Endodermal cell (in vitro differentiated cells): Measurements from ENCODE around the gene PADI1. TPM values are rescaled to one million over a fixed set of nuclear protein-coding genes. Genes with fewer than 3 reads are reported as not detected.

Source experiments
- DNase-seq: peaks from one replicate; pipeline ENCODE4 v3.0.0-alpha.2; 2017
- H3K27ac ChIP-seq: 2 replicates; pipeline ENCODE4 v1.5.1; 2013; ENCODE audit warnings: mild to moderate bottlenecking, low read depth, low read length, moderate library complexity
- H3K27me3 ChIP-seq: 2 replicates; pipeline ENCODE4 v1.6.1; 2013; ENCODE audit warnings: mild to moderate bottlenecking, low read length, moderate library complexity; ENCODE audit not compliant: insufficient read depth, control insufficient read depth, poor library complexity, severe bottlenecking
- H3K36me3 ChIP-seq: 2 replicates; pipeline ENCODE4 v1.7.0; 2013; ENCODE audit warnings: mild to moderate bottlenecking, low read length, moderate library complexity; ENCODE audit not compliant: control insufficient read depth, insufficient read depth
- H3K4me1 ChIP-seq: one replicate; pipeline ENCODE4 v1.7.0; 2013; ENCODE audit warnings: low read length; ENCODE audit not compliant: control insufficient read depth, insufficient read depth
- H3K4me3 ChIP-seq: 2 replicates; pipeline ENCODE4 v1.5.1; 2013; ENCODE audit warnings: mild to moderate bottlenecking, low read length, moderate library complexity
- H3K9ac ChIP-seq: 2 replicates; pipeline ENCODE4 v1.6.1; 2013; ENCODE audit warnings: mild to moderate bottlenecking, low read length, moderate library complexity; ENCODE audit not compliant: poor library complexity, severe bottlenecking; ENCODE audit errors: extremely low read depth
- H3K9me3 ChIP-seq: 2 replicates; pipeline ENCODE4 v1.6.1; 2013; ENCODE audit warnings: mild to moderate bottlenecking, low read length, moderate library complexity; ENCODE audit not compliant: control insufficient read depth
- H3K27ac Mint-ChIP-seq: 2 replicates; pipeline ENCODE4 v1.8.0; 2020; ENCODE audit warnings: mixed read lengths
- H3K27me3 Mint-ChIP-seq: 2 replicates; pipeline ENCODE4 v1.8.0; 2021; ENCODE audit warnings: mild to moderate bottlenecking, mixed read lengths; ENCODE audit not compliant: insufficient read depth
- H3K36me3 Mint-ChIP-seq: 2 replicates; pipeline ENCODE4 v1.8.0; 2020; ENCODE audit warnings: low read depth, mixed read lengths
- H3K4me1 Mint-ChIP-seq: 2 replicates; pipeline ENCODE4 v1.8.0; 2020; ENCODE audit warnings: mixed read lengths
- H3K4me3 Mint-ChIP-seq: 2 replicates; pipeline ENCODE4 v1.8.0; 2020; ENCODE audit warnings: mild to moderate bottlenecking, moderate library complexity, mixed read lengths
- H3K9me3 Mint-ChIP-seq: 2 replicates; pipeline ENCODE4 v1.8.0; 2020; ENCODE audit warnings: mild to moderate bottlenecking, mixed read lengths
- WGBS, 2 experiments: methylation state at CpG; one replicate each; pipeline versions ENCODE4 v1.1.5 to v1.1.7; 2013; ENCODE audit warnings: missing lambda C conversion rate in 2 of 2, mixed read lengths in 1 of 2; ENCODE audit not compliant: insufficient coverage in 1 of 2, insufficient read length in 1 of 2; 5-methylcytosine and 5-hydroxymethylcytosine counted together
- total RNA-seq, 2 donors: library from RNA; stranded (reverse); fragmentation: NEBNext Ultra II Directional in 1 of 2; extraction: Animal tissue kit (Norgen Biotek cat#: 25700) in 1 of 2; gene quantifications; 2 replicates in 1 of 2; 3 replicates in 1 of 2; pipeline ENCODE4 v1.2.1, GENCODE V29; 2021
- TF ChIP-seq, protein P1 (sequence below): fragments of 200-600 bp; sonication (generic); conservative IDR thresholded peaks from 2 replicates; pipeline ENCODE4 v1.5.0; 2021; ENCODE audit warnings: antibody characterized with exemption, mild to moderate bottlenecking

PADI1 gene
- total RNA-seq, 2 donors from 2014 or later: 0.13 TPM; not detected in 1

DNA sequence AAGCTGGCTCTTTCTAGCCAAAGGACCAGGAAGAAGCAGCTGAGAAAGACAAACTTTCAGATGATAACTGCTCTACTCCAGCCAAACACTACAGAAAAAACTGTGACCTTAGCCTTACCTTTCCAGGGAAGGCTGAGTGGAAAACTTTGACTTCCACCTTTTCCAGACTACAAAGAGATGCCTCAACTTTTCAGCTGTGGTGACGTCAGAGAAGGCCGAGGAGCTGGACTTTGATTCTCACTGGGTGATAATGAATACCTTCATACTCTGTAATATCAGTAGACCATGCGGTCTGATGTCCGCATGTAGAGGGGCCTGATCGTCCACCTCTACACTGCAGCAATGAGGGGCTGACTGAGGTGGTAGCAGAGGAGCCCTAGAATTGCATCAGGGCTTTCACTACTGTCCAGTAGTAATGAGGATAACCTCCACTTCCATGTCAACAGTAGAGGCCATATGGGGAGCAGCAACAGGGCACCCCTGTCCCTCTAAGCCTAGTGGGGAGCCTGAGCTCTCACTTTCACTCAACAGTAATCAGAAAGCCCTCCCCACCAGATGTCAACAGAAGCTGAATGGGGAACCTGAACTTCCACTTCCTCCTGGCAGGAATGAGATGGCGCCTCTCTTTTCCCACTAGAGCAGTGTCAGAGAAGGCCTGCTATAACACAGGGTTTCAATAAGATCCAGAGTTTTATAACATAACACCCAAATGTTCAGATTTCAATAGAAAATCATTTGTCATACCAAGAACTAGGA is 28.4 kb upstream of the PADI1 start:
- H3K36me3 Mint-ChIP-seq: no peaks in the 10 kb centered on the region
- Histone ChIP-seq H3K27ac (no peak overlapping the region), H3K9ac (no peak overlapping the region), H3K27me3 (no peaks in the 10 kb centered on the region), H3K9me3 (peaks cover 12% of the 10 kb centered on the region), H3K36me3 (no peaks in the 10 kb centered on the region), H3K4me1 (no peaks in the 10 kb centered on the region), H3K4me3 (no peak overlapping the region)
- H3K4me1 Mint-ChIP-seq: no peaks in the 10 kb centered on the region
- TF ChIP-seq, protein P1, sequence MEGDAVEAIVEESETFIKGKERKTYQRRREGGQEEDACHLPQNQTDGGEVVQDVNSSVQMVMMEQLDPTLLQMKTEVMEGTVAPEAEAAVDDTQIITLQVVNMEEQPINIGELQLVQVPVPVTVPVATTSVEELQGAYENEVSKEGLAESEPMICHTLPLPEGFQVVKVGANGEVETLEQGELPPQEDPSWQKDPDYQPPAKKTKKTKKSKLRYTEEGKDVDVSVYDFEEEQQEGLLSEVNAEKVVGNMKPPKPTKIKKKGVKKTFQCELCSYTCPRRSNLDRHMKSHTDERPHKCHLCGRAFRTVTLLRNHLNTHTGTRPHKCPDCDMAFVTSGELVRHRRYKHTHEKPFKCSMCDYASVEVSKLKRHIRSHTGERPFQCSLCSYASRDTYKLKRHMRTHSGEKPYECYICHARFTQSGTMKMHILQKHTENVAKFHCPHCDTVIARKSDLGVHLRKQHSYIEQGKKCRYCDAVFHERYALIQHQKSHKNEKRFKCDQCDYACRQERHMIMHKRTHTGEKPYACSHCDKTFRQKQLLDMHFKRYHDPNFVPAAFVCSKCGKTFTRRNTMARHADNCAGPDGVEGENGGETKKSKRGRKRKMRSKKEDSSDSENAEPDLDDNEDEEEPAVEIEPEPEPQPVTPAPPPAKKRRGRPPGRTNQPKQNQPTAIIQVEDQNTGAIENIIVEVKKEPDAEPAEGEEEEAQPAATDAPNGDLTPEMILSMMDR: no peak
- H3K27ac Mint-ChIP-seq: no peak overlapping the region
- H3K9me3 Mint-ChIP-seq: peaks cover 8% of the 10 kb centered on the region
- H3K27me3 Mint-ChIP-seq: peaks cover 12% of the 10 kb centered on the region
- H3K4me3 Mint-ChIP-seq: no peak overlapping the region
- WGBS, 2 experiments: 72 to 77% methylated on average over 4 to 6 of the region's 6 CpGs
- DNase-seq: peak; percentile 1

DNA sequence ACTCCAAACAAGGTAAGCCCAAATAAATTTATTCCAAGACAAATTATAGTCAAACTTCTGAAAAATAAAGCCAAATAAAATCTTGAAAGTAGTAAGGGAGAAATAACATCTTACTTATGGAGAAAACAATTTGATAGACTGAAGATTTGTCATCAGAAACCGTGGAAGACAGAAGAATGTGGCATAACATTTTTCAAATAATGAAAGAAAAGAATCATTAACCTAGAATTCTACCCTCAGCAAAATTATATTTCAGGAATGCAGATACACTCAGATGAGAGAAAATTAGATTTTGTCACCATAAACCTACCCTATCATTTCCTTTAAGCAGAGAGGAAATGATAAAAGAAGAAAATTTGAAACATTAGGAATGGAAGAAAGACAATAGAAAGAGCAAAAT is 27.3 kb upstream of the PADI1 start:
- H3K27ac Mint-ChIP-seq: no peak overlapping the region
- H3K9me3 Mint-ChIP-seq: peaks cover 8% of the 10 kb centered on the region
- WGBS, 2 experiments: 79% methylated on average over 1 of the region's 1 CpG; no CpG with 5 or more reads in 1 of the 2 experiments
- DNase-seq: no peak
- Histone ChIP-seq H3K9ac (no peak overlapping the region), H3K36me3 (no peaks in the 10 kb centered on the region), H3K4me1 (no peaks in the 10 kb centered on the region), H3K27ac (no peak overlapping the region), H3K9me3 (peaks cover 12% of the 10 kb centered on the region), H3K4me3 (no peak overlapping the region), H3K27me3 (no peaks in the 10 kb centered on the region)
- peaks cover 12% of the 10 kb centered on the region for H3K27me3 Mint-ChIP-seq
- TF ChIP-seq, protein P1: no peak
- no peaks in the 10 kb centered on the region for H3K36me3 Mint-ChIP-seq
- H3K4me3 Mint-ChIP-seq: no peak overlapping the region
- H3K4me1 Mint-ChIP-seq: no peaks in the 10 kb centered on the region

DNA sequence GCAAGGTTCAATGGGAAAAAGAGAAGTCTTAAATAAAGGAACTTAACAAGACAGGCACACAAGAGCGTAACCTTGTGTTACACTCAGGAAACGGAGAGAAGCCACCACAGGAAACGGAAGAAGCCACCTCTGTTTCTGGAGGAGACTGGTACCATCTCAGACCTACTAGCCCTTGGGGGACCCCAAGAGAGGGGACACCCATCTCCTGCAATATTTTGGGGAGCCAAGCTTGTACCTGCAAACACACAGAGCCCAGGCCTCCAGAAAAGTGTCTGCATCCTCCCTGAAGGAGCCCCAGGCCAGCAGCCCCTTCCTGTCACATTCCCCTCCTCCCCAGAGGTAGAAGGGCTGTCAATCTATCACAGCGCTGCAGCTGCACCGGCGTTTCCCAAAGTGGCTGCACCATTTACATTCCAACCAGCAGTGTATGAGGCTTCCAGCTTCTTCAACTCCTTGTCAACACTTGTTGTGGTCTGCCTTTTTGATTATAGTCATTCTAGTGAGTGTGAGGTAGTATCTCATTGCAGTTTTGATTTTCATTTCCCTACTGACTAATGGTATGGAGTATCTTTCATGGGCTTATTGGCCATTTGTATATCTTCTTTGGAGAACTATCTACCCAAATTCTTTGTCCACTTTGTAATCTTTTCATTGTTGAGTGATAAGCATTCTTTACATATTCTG is 23.0 kb upstream of the PADI1 start:
- DNase-seq: peak; percentile 59
- Histone ChIP-seq H3K9me3 (no peaks in the 10 kb centered on the region), H3K36me3 (no peaks in the 10 kb centered on the region), H3K27ac (no peak overlapping the region), H3K4me1 (no peaks in the 10 kb centered on the region), H3K27me3 (no peaks in the 10 kb centered on the region), H3K4me3 (no peak overlapping the region), H3K9ac (no peak overlapping the region)
- Mint-ChIP-seq H3K27ac (no peak overlapping the region), H3K4me1 (no peaks in the 10 kb centered on the region), H3K9me3 (no peaks in the 10 kb centered on the region), H3K36me3 (no peaks in the 10 kb centered on the region), H3K4me3 (no peak overlapping the region), H3K27me3 (peaks cover 3% of the 10 kb centered on the region)
- WGBS, 2 experiments: 50 to 72% methylated on average over 4 to 6 of the region's 6 CpGs
- TF ChIP-seq, protein P1: no peak
